HepG2 (cell line): ENCODE data around the gene MAPK13.

ENCODE experiments used
- ASH2L ChIP-seq: fragments of 300-600, 200-600 bp; sonication (generic); IDR thresholded peaks from 2 replicates; pipeline ENCODE4 v1.7.0; 2017; ENCODE audit warnings: low read depth, mild to moderate bottlenecking, moderate library complexity, mixed read lengths, low read length; ENCODE audit not compliant: insufficient read length
- ETV6 ChIP-seq: sonication (generic); formaldehyde crosslinking; conservative IDR thresholded peaks from 2 replicates; pipeline ENCODE4 v1.4.0; 2020; ENCODE audit warnings: missing genetic modification reagents
- FOXP1 ChIP-seq, 2 experiments: fragments of 450-650 bp in 1 of 2; IDR thresholded peaks; 2 replicates each; pipeline ENCODE4 v1.6.1; 2017 to 2018; ENCODE audit warnings: antibody characterized with exemption in 1 of 2
- ZNF33B ChIP-seq: sonication (generic); formaldehyde crosslinking; IDR thresholded peaks from 2 replicates; pipeline ENCODE4 v1.5.1; 2020; ENCODE audit warnings: mild to moderate bottlenecking, missing genetic modification reagents
- TF ChIP-seq, protein P1 (sequence below): sonication (generic); formaldehyde crosslinking; IDR thresholded peaks from 2 replicates; pipeline ENCODE4 v1.8.1; 2023; ENCODE audit warnings: missing genetic modification reagents, inconsistent platforms, borderline replicate concordance
- TF ChIP-seq, protein P2 (sequence below): sonication (generic); IDR thresholded peaks from 2 replicates; pipeline ENCODE4 v1.6.1; 2016; ENCODE audit warnings: low read depth, borderline replicate concordance

DNA sequence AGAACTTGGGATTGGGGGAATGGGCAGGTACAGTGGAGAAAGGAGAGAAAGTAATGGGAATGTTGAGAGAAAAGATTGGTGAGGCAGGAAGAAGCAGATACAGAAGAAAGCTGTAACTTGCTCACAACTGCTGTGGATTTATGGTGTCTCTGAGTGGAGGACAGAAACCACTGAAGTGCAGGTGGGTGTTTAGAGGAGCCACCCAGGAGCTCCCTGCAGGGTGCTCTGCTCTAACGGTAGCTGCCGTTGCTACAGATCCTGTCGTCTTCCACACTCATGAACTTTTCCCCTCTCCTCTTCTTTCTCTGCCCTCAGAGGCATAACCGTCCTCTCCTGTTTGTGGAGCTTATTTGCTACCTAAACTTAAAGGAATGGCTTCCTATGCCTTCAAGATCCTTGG, 27.5 kb upstream of the MAPK13 start:
- TF ChIP-seq ASH2L (no peak), FOXP1 (IDR thresholded peaks at IDR 0.05) (no peak), FOXP1 (CRISPR knock-in tag; IDR thresholded peaks at IDR 0.05) (no peak), ZNF33B (CRISPR knock-in tag) (no peak), ETV6 (CRISPR knock-in tag) (no peak)
- TF ChIP-seq, protein P1, sequence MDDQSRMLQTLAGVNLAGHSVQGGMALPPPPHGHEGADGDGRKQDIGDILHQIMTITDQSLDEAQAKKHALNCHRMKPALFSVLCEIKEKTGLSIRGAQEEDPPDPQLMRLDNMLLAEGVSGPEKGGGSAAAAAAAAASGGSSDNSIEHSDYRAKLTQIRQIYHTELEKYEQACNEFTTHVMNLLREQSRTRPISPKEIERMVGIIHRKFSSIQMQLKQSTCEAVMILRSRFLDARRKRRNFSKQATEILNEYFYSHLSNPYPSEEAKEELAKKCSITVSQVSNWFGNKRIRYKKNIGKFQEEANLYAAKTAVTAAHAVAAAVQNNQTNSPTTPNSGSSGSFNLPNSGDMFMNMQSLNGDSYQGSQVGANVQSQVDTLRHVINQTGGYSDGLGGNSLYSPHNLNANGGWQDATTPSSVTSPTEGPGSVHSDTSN (CRISPR knock-in tag), result no peak
- TF ChIP-seq, protein P2, sequence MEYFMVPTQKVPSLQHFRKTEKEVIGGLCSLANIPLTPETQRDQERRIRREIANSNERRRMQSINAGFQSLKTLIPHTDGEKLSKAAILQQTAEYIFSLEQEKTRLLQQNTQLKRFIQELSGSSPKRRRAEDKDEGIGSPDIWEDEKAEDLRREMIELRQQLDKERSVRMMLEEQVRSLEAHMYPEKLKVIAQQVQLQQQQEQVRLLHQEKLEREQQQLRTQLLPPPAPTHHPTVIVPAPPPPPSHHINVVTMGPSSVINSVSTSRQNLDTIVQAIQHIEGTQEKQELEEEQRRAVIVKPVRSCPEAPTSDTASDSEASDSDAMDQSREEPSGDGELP, result no peak
